ENCODE results near the gene KDM4B. TPM values are rescaled to one million over a fixed set of nuclear protein-coding genes. Genes with fewer than 3 reads are reported as not detected.
A peak's percentile ranks its signal among the peaks of the same experiment; 100 is the strongest.

The KDM4B gene
- total RNA-seq, 1 experiment from 2014 or later = 7.2 TPM

DNA sequence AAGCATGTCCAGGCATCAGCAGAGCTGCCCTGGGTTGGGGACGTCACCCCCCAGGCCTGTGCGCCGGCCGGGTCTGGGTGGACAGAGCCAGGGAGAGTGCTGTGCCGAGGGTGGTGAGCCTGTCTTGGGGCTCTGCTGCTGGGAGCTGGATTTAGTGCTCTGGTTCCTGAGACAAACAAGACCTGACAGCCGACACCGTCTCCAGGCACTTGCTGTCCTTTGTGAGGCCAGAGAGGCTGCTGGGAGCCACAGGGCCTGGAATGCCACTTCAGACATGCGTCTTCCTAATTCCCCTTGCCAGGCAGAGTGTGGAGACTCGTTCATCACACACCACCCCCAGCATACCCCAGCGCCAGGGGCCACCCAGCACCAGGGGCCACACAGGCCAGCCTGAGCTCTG lies 165.8 kb downstream of the KDM4B start:
- DNase-seq (ENCODE audit: low spot score) = no peak

GRCh38 chr19:5136073-5136855 lies 167.4 kb downstream of the KDM4B start:
- DNase-seq (ENCODE audit: low spot score) = no peak

GRCh38 chr19:5137114-5137513 lies 168.2 kb downstream of the KDM4B start:
- no peak for DNase-seq (ENCODE audit: low spot score)

GRCh38 chr19:5137571-5138124 lies 168.7 kb downstream of the KDM4B start:
- DNase-seq (ENCODE audit: low spot score) = no peak

DNA sequence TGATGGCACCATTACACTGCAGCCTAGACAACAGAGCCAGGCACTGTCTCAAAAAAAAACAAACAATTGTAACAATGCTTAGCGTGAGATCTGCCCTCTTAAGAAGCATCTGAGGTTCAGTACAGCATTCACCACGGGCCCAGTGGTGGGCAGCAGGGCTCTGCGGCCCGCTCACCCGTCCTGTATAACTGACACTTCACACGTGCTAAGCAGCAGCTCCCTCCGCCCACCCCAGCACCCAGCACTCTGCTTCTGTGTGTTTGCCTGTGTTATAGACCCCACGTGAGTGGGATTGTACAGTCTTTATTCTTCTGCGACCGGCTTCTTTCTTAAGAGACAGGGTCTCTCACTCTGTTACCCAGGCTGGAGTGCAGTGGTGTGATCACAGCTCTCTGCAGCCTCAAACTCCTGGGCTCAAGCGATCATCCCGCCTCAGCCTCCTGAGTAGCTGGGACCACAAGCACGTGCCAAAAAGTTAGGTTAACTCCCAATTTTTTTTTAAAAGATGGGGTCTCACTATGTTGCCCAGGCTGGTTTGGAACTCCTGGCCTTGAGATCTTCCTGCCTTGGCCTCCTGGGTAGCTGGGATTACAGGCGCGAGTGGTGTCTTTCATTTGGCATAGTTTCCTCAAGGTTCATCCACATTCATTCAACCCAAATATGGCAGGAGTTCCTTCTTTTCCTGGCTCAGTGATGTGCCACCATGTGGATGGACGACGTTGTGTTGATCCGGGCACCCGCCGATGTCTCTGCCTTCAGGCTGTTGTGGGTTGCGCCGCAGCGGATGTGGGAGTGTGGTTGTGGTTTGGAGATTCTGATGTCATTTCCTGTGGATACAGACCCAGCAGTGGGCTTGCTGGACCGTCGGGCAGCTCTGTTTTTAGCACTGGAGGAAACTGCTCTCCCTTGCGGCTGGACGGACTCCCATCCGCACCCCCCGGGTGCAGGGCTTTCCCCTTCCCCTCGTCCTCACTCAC lies 170.0 kb downstream of the KDM4B start:
- DNase-seq (ENCODE audit: low spot score) = peak; percentile 95

- DNase-seq (ENCODE audit: low spot score) = no peak
Observed at GRCh38 chr19:5139583-5140325, 170.8 kb downstream of the KDM4B start.

DNA sequence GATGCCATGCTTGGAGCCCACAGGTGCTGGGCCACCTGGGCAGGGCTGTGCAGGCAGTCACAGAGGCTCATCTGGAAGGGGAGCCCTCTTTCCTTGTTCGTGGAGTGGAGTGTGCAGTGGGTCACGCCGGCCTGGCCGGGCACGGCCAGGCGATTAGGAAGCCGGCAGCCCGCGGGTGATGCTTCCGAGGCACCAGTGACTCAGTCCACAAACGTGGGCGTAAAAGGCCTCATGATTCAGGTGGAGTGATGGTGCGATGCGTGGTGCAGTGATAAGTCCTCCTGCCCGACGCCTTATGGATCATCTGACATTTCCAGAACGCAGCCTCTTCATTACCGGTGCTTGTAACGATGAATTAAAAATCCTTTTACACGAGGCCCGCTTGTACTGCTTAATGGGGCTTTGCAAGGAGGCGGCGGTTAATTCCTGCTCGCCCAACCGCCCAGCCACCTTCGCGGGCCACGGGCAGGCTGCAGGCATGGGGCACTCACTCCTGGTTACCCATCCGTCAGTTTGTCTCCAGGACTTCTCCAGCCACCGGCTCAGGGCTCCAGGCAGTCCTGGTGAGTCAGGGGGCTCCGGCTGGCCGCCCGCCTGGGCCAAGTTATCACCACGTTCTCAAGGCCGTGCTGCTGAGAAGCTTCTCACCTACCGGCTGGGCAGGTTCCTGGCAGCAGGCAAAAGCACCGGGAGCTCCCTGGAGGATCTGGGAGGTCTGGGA lies 172.4 kb downstream of the KDM4B start:
- DNase-seq (ENCODE audit: low spot score) = no peak

- no peak for DNase-seq (ENCODE audit: low spot score)
Observed at GRCh38 chr19:5141850-5142724, 173.2 kb downstream of the KDM4B start.

DNA sequence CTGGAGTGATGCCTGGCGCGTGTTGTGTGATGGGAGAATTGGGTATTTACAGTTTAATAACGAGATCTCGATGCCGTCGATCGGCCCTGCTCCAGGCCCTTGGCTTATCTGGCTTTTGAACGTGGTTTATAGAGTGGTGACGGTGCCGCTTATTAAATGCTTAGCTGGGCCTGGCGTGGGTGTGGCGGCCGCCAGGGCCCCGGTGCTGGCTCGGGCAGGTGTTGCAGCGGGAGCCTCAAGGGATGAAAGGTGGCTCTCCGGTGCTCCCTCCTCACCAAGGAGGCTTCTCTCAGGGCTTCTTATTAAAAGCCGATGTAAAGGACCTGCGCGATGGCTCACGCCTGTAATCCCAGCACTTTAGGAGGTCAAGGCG lies 173.8 kb downstream of the KDM4B start:
- no peak for DNase-seq (ENCODE audit: low spot score)

GRCh38 chr19:5143471-5144411 lies 174.8 kb downstream of the KDM4B start:
- no peak for DNase-seq (ENCODE audit: low spot score)

GRCh38 chr19:5144545-5145179 lies 175.7 kb downstream of the KDM4B start:
- DNase-seq (ENCODE audit: low spot score) = no peak

DNA sequence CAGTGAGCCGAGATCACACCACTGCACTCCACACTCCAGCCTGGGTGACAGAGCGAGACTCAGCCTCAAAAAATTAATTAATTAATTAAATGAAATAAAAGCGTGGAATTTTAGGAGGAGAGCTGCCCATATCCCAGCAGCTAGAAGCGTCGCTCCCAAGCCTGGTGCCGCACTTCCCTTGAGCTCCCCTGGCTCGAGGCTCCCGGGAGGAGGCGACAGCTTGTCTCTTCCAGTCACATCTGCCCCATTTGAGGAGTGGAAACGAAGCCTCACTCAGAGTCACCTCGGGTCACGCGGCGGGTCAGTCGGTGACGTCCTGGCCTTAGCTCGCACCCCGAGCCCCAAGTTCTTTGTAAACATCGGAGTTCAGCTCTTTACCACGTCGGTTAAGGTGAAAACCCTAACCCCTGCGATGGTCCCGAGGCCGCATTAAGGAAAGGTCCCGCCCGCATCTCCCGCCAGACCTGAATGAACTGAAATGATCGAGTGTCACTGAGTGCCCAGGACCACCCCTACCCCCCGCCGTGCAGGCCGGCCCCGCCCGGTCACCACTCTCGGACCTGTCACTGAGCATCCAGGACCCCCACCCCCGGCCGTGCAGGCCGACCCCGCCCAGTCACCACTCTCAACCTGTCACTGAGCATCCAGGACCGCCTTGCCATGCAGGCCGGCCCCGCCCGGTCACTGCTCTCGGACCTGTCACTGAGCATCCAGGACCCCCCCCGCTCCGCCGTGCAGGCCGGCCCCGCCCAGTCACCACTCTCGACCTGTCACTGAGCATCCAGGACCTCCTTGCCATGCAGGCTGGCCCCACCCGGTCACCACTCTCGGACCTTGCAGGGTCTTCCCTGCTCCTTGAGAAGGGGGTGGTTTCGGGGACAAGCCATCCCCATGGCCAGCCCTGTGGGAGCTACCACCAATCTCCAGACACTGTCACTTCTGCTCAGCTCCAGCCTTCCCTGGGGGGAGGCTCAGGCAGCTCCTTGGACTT lies 176.9 kb downstream of the KDM4B start:
- no peak for DNase-seq (ENCODE audit: low spot score)

- no peak for DNase-seq (ENCODE audit: low spot score)
Observed at GRCh38 chr19:5147074-5147977, 178.4 kb downstream of the KDM4B start.

GRCh38 chr19:5147978-5148793 lies 179.3 kb downstream of the KDM4B start:
- no peak for DNase-seq (ENCODE audit: low spot score)

- no peak for DNase-seq (ENCODE audit: low spot score)
Observed at GRCh38 chr19:5148794-5149190, 179.9 kb downstream of the KDM4B start.

All from H4 (cell line).